Measurements from ENCODE around the gene CDK15. TPM values are rescaled to one million over a fixed set of nuclear protein-coding genes. Genes with fewer than 3 reads are reported as not detected.

CDK15 gene
- total and polyA plus RNA-seq, 8 donors = 0.20 to 0.84 (median 0.43) TPM

DNA sequence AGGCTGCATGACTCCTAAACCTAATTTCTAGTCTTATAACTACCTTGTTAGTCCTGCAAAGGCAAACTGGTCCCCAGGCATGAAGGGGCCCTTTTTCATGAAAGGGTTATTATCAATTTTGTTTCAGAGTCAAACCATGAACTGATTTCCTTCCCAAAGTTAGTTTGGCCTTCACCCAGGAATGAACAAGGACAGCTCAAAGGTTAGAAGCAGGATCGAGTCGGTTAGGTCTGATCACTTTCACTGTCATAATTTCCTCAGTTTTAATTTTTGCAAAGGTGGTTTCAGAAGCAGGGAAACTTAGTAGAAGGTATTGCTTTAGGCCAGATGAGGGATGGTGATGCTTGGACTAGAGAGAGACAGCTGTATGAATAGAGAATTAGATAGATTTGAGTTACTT is 16.9 kb upstream of the CDK15 start:
- intact Hi-C loops (cut with DNase I) = no loop called here
- H3K27me3 ChIP-seq = no peaks in the 10 kb centered on the region
- no peaks in the 10 kb centered on the region for H3K9me3 ChIP-seq
- ATAC-seq = no peak
- H3K4me3 ChIP-seq = no peak overlapping the region
- no peak overlapping the region for H3K27ac ChIP-seq
- H3K4me1 ChIP-seq = no peaks in the 10 kb centered on the region
- H3K36me3 ChIP-seq = no peaks in the 10 kb centered on the region
- TF ChIP-seq, protein P1, sequence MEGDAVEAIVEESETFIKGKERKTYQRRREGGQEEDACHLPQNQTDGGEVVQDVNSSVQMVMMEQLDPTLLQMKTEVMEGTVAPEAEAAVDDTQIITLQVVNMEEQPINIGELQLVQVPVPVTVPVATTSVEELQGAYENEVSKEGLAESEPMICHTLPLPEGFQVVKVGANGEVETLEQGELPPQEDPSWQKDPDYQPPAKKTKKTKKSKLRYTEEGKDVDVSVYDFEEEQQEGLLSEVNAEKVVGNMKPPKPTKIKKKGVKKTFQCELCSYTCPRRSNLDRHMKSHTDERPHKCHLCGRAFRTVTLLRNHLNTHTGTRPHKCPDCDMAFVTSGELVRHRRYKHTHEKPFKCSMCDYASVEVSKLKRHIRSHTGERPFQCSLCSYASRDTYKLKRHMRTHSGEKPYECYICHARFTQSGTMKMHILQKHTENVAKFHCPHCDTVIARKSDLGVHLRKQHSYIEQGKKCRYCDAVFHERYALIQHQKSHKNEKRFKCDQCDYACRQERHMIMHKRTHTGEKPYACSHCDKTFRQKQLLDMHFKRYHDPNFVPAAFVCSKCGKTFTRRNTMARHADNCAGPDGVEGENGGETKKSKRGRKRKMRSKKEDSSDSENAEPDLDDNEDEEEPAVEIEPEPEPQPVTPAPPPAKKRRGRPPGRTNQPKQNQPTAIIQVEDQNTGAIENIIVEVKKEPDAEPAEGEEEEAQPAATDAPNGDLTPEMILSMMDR (IDR thresholded peaks at IDR 0.05) = no peak
- no peak for DNase-seq

GRCh38 chr2:201790291-201790690 is 16.0 kb upstream of the CDK15 start:
- H3K27ac ChIP-seq = no peak overlapping the region
- no peak for DNase-seq
- H3K27me3 ChIP-seq = no peaks in the 10 kb centered on the region
- H3K4me3 ChIP-seq = no peak overlapping the region
- H3K4me1 ChIP-seq = no peaks in the 10 kb centered on the region
- no peaks in the 10 kb centered on the region for H3K9me3 ChIP-seq
- intact Hi-C loops (cut with DNase I) = loop anchor here in 1 of 2 donors (10.0 kb wide), 1 partner anchor 385 kb away; no protein-coding TSS in a partner anchor
- TF ChIP-seq, protein P1 (IDR thresholded peaks at IDR 0.05) = no peak
- H3K36me3 ChIP-seq = no peaks in the 10 kb centered on the region
- no peak for ATAC-seq

DNA sequence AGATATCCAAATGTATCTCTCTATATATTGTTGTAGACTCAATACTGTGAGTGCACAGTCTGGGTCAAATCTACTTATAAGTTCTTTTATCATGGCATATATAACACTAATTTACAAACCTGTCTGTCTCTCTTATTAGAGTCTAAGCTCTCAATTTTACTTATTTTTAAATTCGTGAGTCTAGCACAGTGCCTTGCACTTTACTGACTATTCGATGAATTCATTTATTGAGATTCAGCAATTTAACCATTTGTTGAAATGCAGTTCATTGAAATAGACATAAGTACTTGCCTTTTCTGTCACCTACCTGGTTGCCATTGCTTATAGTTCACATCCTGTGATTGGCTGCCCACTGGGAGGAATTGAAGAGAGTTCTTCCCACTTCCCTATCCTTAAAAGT is 15.3 kb upstream of the CDK15 start:
- intact Hi-C loops (cut with DNase I) = loop anchor here in 1 of 2 donors (10.0 kb wide), 1 partner anchor 384 kb away; no protein-coding TSS in a partner anchor
- H3K4me3 ChIP-seq = no peak overlapping the region
- TF ChIP-seq, protein P1 (IDR thresholded peaks at IDR 0.05) = no peak
- no peak overlapping the region for H3K27ac ChIP-seq
- H3K27me3 ChIP-seq = no peaks in the 10 kb centered on the region
- H3K9me3 ChIP-seq = no peaks in the 10 kb centered on the region
- H3K36me3 ChIP-seq = no peaks in the 10 kb centered on the region
- H3K4me1 ChIP-seq = no peaks in the 10 kb centered on the region
- no peak for DNase-seq
- no peak for ATAC-seq

DNA sequence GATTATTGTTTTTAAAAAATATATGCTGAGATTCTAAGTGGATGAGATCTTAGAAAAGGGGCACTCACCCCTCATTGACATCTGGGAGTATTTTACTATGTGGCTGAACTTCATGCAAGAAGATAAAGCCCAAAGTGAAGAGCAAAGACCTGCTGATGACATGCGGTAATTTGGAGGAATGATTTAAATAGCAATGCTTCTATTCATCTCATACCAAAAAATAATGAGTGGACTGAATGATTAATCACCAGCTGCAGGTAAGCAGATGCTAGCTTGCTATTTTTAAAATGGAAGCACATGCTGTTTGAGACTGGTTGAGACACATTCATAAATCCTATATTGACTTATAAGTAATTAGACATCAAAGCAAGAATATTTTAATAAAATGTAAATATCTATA is 12.7 kb upstream of the CDK15 start:
- H3K9me3 ChIP-seq = no peaks in the 10 kb centered on the region
- no peaks in the 10 kb centered on the region for H3K36me3 ChIP-seq
- no peak for DNase-seq
- H3K27me3 ChIP-seq = no peaks in the 10 kb centered on the region
- intact Hi-C loops (cut with DNase I) = loop anchor here in 1 of 2 donors (10.0 kb wide), 1 partner anchor 381 kb away; no protein-coding TSS in a partner anchor
- H3K27ac ChIP-seq = no peak overlapping the region
- H3K4me3 ChIP-seq = no peak overlapping the region
- peaks cover 0 to 3% of the 10 kb centered on the region in 2 donors for H3K4me1 ChIP-seq
- TF ChIP-seq, protein P1 (IDR thresholded peaks at IDR 0.05) = no peak
- no peak for ATAC-seq

- TF ChIP-seq, protein P1 (IDR thresholded peaks at IDR 0.05) = no peak
- intact Hi-C loops (cut with DNase I) = loop anchor here in 1 of 2 donors (10.0 kb wide), 1 partner anchor 381 kb away; no protein-coding TSS in a partner anchor
Observed at GRCh38 chr2:201794294-201794693, 12.0 kb upstream of the CDK15 start.

More at GRCh38 chr2:201794294-201794693, 12.0 kb upstream of the CDK15 start:
- H3K36me3 ChIP-seq = no peaks in the 10 kb centered on the region
- no peak overlapping the region for H3K4me3 ChIP-seq
- peaks cover 0 to 3% of the 10 kb centered on the region in 2 donors for H3K4me1 ChIP-seq
- ATAC-seq = no peak
- no peaks in the 10 kb centered on the region for H3K27me3 ChIP-seq
- no peak for DNase-seq
- no peaks in the 10 kb centered on the region for H3K9me3 ChIP-seq
- H3K27ac ChIP-seq = no peak overlapping the region

All from left lung (tissue), 10 donors.